Sigmoid colon (tissue), 7 donors: ENCODE results near the gene MAPRE2. TPM values are rescaled to one million over a fixed set of nuclear protein-coding genes. Genes with fewer than 3 reads are reported as not detected.
A peak's percentile ranks its signal among the peaks of the same experiment; 100 is the strongest.

Source experiments
- DNase-seq: peaks from one replicate; pipeline ENCODE4 v3.0.0-alpha.2; 2019
- H3K27ac ChIP-seq, 4 donors: fragments of 200-600 bp; sonication (generic); one replicate each; pipeline ENCODE4 v1.5.1; 2016 to 2019; ENCODE audit warnings: mild to moderate bottlenecking in 1 of 4
- H3K27me3 ChIP-seq, 3 donors: fragments of 200-600 bp; sonication (generic); one replicate each; pipeline ENCODE4 v1.5.1; 2019; ENCODE audit warnings: mild to moderate bottlenecking in 1 of 3
- H3K36me3 ChIP-seq, 4 donors: fragments of 200-600 bp; sonication (generic); one replicate each; pipeline ENCODE4 v1.5.1; 2016 to 2019
- H3K4me1 ChIP-seq, 4 donors: fragments of 200-600 bp; sonication (generic); one replicate each; pipeline ENCODE4 v1.5.1; 2017 to 2019
- H3K4me3 ChIP-seq, 4 donors: fragments of 200-600 bp; sonication (generic); one replicate each; pipeline ENCODE4 v1.5.1; 2017 to 2019; ENCODE audit warnings: mild to moderate bottlenecking in 2 of 4, moderate library complexity in 1 of 4
- H3K9me3 ChIP-seq, 4 donors: fragments of 200-600 bp in 3 of 4; sonication (generic) in 3 of 4; one replicate each; pipeline versions ENCODE4 v1.5.1 to v1.6.1; 2013 to 2019
- EP300 ChIP-seq, 4 donors: sonication (generic); formaldehyde crosslinking; IDR thresholded peaks; one replicate each; pipeline ENCODE4 v1.6.1; 2017; ENCODE audit warnings: antibody characterized with exemption in 4 of 4
- POLR2A ChIP-seq, 2 donors: fragments of 450-650 bp; IDR thresholded peaks; one replicate each; pipeline ENCODE4 v1.6.1; 2016; ENCODE audit warnings: antibody characterized with exemption in 2 of 2, mild to moderate bottlenecking in 2 of 2, moderate library complexity in 2 of 2
- POLR2AphosphoS5 ChIP-seq, 4 donors: sonication (generic); formaldehyde crosslinking; IDR thresholded peaks; one replicate each; pipeline ENCODE4 v1.6.1; 2017; ENCODE audit warnings: antibody characterized with exemption in 4 of 4
- WGBS, 2 donors: extraction: QIAGEN DNeasy Blood & Tissue Kit; methylation state at CpG; one replicate each; pipeline ENCODE4 v1.1.7; 2013; 5-methylcytosine and 5-hydroxymethylcytosine counted together
- intact Hi-C: fragments of 100-400 bp; cut with DNase I; formaldehyde crosslinking; loops from one replicate; pipeline ENCODE4 v1.15.1; 2023
- polyA plus RNA-seq, 3 donors: library from polyadenylated mRNA; stranded (reverse); fragments of 200-250 nt; gene quantifications; one replicate each; pipeline ENCODE4 v1.2.3, GENCODE V29; 2013
- total RNA-seq, 4 donors: library from RNA; depleted of rRNA; stranded (reverse); fragments of >200 nt; gene quantifications; one replicate each; pipeline ENCODE4 v1.1.0, GENCODE V29; 2016
- TF ChIP-seq, protein P1 (sequence below), 4 experiments: fragments of 450-650 bp in 3 of 4; fragments of 200-600 bp in 1 of 4; IDR thresholded peaks; one replicate each; pipeline ENCODE4 v1.5.1; 2016 to 2019; ENCODE audit warnings: antibody characterized with exemption in 4 of 4, mild to moderate bottlenecking in 3 of 4, moderate library complexity in 2 of 4
- donor health status: healthy with polysubstance abuse.
- donor health status: Bipolar disorder and iron deficiency.
- donor health status: healthy.

MAPRE2 gene
- total and polyA plus RNA-seq, 7 donors: 14.0 to 31.6 (median 21.0) TPM

DNA sequence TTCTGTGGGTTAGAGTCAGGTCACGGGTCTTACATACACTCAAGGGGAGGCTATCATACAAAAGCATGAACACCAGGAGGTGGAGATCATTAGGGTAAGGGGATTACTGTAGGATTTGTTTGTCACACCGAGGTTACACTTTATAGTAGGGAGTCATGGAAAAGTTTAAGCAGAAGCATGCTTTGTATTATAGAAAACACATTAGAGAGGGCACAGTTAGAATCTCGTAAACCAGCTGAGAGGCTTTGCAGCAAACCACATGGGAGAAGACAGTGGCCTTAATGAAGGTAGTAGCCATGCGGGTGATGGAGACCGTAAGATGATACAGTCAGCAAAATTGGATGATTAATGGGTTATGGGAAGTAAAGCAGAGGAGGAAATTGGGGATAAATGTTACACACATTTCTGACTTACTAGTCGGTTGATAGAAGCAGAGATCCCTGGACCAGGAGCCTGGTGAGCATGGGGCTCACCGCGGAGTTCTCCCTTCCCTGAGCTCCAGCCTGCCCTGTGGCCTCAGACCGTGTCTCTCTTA lies 75.6 kb downstream of the MAPRE2 start:
- peak overlapping the region; percentile 77 to 92 (median 81) for H3K27ac ChIP-seq
- TF ChIP-seq, protein P1, sequence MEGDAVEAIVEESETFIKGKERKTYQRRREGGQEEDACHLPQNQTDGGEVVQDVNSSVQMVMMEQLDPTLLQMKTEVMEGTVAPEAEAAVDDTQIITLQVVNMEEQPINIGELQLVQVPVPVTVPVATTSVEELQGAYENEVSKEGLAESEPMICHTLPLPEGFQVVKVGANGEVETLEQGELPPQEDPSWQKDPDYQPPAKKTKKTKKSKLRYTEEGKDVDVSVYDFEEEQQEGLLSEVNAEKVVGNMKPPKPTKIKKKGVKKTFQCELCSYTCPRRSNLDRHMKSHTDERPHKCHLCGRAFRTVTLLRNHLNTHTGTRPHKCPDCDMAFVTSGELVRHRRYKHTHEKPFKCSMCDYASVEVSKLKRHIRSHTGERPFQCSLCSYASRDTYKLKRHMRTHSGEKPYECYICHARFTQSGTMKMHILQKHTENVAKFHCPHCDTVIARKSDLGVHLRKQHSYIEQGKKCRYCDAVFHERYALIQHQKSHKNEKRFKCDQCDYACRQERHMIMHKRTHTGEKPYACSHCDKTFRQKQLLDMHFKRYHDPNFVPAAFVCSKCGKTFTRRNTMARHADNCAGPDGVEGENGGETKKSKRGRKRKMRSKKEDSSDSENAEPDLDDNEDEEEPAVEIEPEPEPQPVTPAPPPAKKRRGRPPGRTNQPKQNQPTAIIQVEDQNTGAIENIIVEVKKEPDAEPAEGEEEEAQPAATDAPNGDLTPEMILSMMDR (IDR thresholded peaks at IDR 0.05): no peak
- TF ChIP-seq POLR2A (IDR thresholded peaks at IDR 0.05): no peak
- no peak for TF ChIP-seq POLR2AphosphoS5 (IDR thresholded peaks at IDR 0.05)
- no peak for TF ChIP-seq EP300 (IDR thresholded peaks at IDR 0.05)
- H3K4me1 ChIP-seq: peaks cover 0 to 48% (median 38%) of the 10 kb centered on the region in 4 donors
- DNase-seq: no peak
- no peaks in the 10 kb centered on the region for H3K9me3 ChIP-seq
- H3K27me3 ChIP-seq: no peaks in the 10 kb centered on the region
- 95 to 97% methylated on average over 9 of the region's 9 CpGs for WGBS, 2 donors
- intact Hi-C loops: loop anchor here (5.0 kb wide), 2 partner anchors 75 to 95 kb away; partner anchors contain the start of gene MAPRE2
- H3K36me3 ChIP-seq: no peaks in the 10 kb centered on the region
- H3K4me3 ChIP-seq: no peak overlapping the region

DNA sequence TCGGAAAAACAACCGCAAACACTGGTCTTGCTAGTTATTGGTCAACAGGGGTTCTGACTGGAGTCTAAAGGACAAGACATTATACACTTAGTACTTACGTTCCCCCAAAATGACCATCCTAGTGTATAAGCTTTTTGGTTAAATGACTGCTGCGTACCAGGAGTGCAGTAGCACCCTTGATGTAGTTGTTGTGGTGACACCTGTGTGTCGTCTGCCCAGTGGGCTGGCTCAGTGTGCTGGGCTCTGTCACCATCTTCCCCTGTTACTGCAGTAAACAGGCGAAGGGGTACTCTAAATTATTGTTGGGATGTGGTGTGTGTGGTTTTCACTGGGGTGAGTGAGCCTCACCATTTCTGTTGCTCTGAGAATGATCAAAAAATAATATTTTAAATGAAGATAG lies 76.2 kb downstream of the MAPRE2 start:
- Histone ChIP-seq H3K4me3 (no peak overlapping the region), H3K9me3 (no peaks in the 10 kb centered on the region), H3K36me3 (no peaks in the 10 kb centered on the region), H3K4me1 (peaks cover 0 to 50% (median 39%) of the 10 kb centered on the region in 4 donors), H3K27me3 (no peaks in the 10 kb centered on the region), H3K27ac (peak overlapping the region; percentile 77 to 92 (median 81))
- intact Hi-C loops: loop anchor here (5.0 kb wide), 2 partner anchors 75 to 95 kb away; partner anchors contain the start of gene MAPRE2
- TF ChIP-seq, protein P1 (IDR thresholded peaks at IDR 0.05): no peak
- TF ChIP-seq EP300 (IDR thresholded peaks at IDR 0.05) (no peak), POLR2A (IDR thresholded peaks at IDR 0.05) (no peak), POLR2AphosphoS5 (IDR thresholded peaks at IDR 0.05) (no peak)
- WGBS, 2 donors: 86 to 94% methylated on average over 6 of the region's 6 CpGs
- DNase-seq: no peak

DNA sequence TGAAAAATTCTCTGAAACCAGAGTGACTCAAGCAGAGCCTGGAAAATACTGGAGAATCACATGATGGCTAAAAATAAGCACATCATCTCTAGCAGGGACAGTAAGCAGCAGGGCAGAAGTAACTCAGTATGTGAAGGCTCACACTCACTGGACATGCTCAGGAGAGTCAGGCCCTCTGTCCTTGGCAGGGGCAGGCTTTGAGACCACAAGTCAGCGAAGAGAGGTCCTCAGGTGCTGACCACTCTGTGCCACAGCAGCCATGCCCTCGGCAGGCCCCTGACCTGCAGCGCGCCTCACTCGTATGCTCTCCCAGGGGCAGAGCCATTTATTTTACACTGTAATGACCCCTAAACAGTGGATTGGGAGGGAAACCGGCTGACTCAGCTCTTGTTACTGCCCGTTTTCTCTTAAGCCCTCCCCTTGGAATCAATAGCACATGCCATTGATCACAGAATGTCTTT lies 76.8 kb downstream of the MAPRE2 start:
- H3K9me3 ChIP-seq: no peaks in the 10 kb centered on the region
- peaks cover 0 to 50% (median 39%) of the 10 kb centered on the region in 4 donors for H3K4me1 ChIP-seq
- 80 to 82% methylated on average over 7 of the region's 7 CpGs for WGBS, 2 donors
- TF ChIP-seq EP300 (IDR thresholded peaks at IDR 0.05): peak in 2 of 4 donors; percentile 55 to 78
- TF ChIP-seq POLR2A (IDR thresholded peaks at IDR 0.05): no peak
- peak; percentile 54 to 97 (median 74) for TF ChIP-seq POLR2AphosphoS5 (IDR thresholded peaks at IDR 0.05)
- TF ChIP-seq, protein P1 (IDR thresholded peaks at IDR 0.05): no peak
- no peaks in the 10 kb centered on the region for H3K36me3 ChIP-seq
- intact Hi-C loops: loop anchor here (5.0 kb wide), 2 partner anchors 76 to 96 kb away; partner anchors contain the start of gene MAPRE2
- H3K27ac ChIP-seq: peak overlapping the region; percentile 77 to 92 (median 81)
- no peaks in the 10 kb centered on the region for H3K27me3 ChIP-seq
- DNase-seq: peak; percentile 71
- H3K4me3 ChIP-seq: peak overlapping the region in 3 of 4 donors; percentile 8 to 22 (median 16)

DNA sequence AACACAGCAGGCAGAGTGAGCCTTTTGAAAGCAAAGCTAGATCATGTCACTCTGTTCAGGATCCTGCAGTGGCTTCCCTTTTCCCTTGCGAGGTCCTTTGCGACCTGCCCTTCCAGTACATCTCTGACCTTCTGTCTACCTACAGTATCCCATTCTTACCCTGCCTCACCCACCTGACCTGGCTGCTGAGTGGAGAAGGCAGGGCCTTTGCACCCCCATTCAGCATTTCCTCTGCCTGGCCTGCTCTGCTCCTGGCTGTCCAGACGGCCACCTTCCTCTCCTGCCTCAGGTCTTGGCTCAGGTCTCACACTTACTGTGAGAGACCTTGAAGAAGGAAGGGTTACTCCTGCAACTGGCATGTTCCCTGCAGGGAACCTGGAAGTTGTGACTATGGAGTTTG lies 77.4 kb downstream of the MAPRE2 start:
- 85 to 91% methylated on average over 3 of the region's 3 CpGs for WGBS, 2 donors
- no peaks in the 10 kb centered on the region for H3K36me3 ChIP-seq
- H3K9me3 ChIP-seq: no peaks in the 10 kb centered on the region
- peak overlapping the region; percentile 77 to 92 (median 81) for H3K27ac ChIP-seq
- no peak overlapping the region for H3K4me3 ChIP-seq
- TF ChIP-seq, protein P1 (IDR thresholded peaks at IDR 0.05): no peak
- TF ChIP-seq EP300 (IDR thresholded peaks at IDR 0.05) (no peak), POLR2AphosphoS5 (IDR thresholded peaks at IDR 0.05) (no peak), POLR2A (IDR thresholded peaks at IDR 0.05) (no peak)
- no peaks in the 10 kb centered on the region for H3K27me3 ChIP-seq
- H3K4me1 ChIP-seq: peaks cover 0 to 50% (median 39%) of the 10 kb centered on the region in 4 donors
- DNase-seq: no peak
- intact Hi-C loops: loop anchor here (5.0 kb wide), 2 partner anchors 76 to 96 kb away; partner anchors contain the start of gene MAPRE2
